Brain pericyte (primary cell): ENCODE data around the gene HK3.

Experiments used
- DNase-seq: peaks from one replicate; pipeline ENCODE4 v3.0.0-alpha.2; 2012; ENCODE audit warnings: low read depth, low spot score

Gene HK3

GRCh38 chr5:176899296-176899891 is at the start of gene HK3:
TSS of gene HK3 (minus strand) at chr5:176899346. CDS start at chr5:176896159, 3,187 bp downstream.
- DNase-seq, result no peak

- DNase-seq, result no peak
These were observed 49.3 kb upstream of the HK3 start for GRCh38 chr5:176948458-176948857.

GRCh38 chr5:176947847-176948246 is 48.7 kb upstream of the HK3 start:
- DNase-seq, result no peak

GRCh38 chr5:176944268-176944667 is 45.1 kb upstream of the HK3 start:
- no peak for DNase-seq

- DNase-seq, result no peak
These were observed 44.7 kb upstream of the HK3 start for GRCh38 chr5:176943816-176944215.

GRCh38 chr5:176941951-176942350 is 42.8 kb upstream of the HK3 start:
- no peak for DNase-seq

- no peak for DNase-seq
These were observed 39.3 kb upstream of the HK3 start for GRCh38 chr5:176938472-176938871.

- DNase-seq, result no peak
These were observed 35.9 kb upstream of the HK3 start for GRCh38 chr5:176935017-176935416.

- no peak for DNase-seq
These were observed 35.3 kb upstream of the HK3 start for GRCh38 chr5:176934309-176934930.

- DNase-seq, result no peak
These were observed 30.5 kb upstream of the HK3 start for GRCh38 chr5:176929654-176930053.

- no peak for DNase-seq
These were observed 28.4 kb upstream of the HK3 start for GRCh38 chr5:176927562-176927961.

- no peak for DNase-seq
These were observed 23.7 kb upstream of the HK3 start for GRCh38 chr5:176922817-176923216.

- DNase-seq, result no peak
These were observed 22.6 kb upstream of the HK3 start for GRCh38 chr5:176921714-176922113.

GRCh38 chr5:176918613-176919012 is 19.5 kb upstream of the HK3 start:
- DNase-seq, result no peak

GRCh38 chr5:176916337-176916736 is 17.2 kb upstream of the HK3 start:
- no peak for DNase-seq

- DNase-seq, result no peak
These were observed 16.8 kb upstream of the HK3 start for GRCh38 chr5:176915906-176916305.

- no peak for DNase-seq
These were observed 13.0 kb upstream of the HK3 start for GRCh38 chr5:176912115-176912514.

- no peak for DNase-seq
These were observed 9.7 kb upstream of the HK3 start for GRCh38 chr5:176908675-176909368.

GRCh38 chr5:176906796-176907195 is 7.7 kb upstream of the HK3 start:
- no peak for DNase-seq

- DNase-seq, result no peak
These were observed 7.0 kb upstream of the HK3 start for GRCh38 chr5:176906126-176906525.

- no peak for DNase-seq
These were observed 5.1 kb upstream of the HK3 start for GRCh38 chr5:176904276-176904675.

- DNase-seq, result no peak
These were observed 3.9 kb upstream of the HK3 start for GRCh38 chr5:176902911-176903664.
